ENCODE data around the gene RNASE8.

GRCh38 chr14:21092273-21093011 is 34.8 kb downstream of the RNASE8 start:
- TF ChIP-seq TAF1 (IDR thresholded peaks at IDR 0.05; ENCODE audit: borderline replicate concordance, low read depth, low read length) (no peak), POLR2A (IDR thresholded peaks at IDR 0.05; ENCODE audit: low read depth, low read length) (no peak)
